NCI-H82 (cell line): ENCODE data around the gene SRGN.
"Not testable (repeated sequence)": the region's sequence is repeated elsewhere in the genome, so short reads cannot be mapped to it uniquely, and the experiment has no call there.

Source experiments
- DNase-seq: peaks from one replicate; lab custom pipeline; 2025; lab: John Stamatoyannopoulos, UW

The SRGN gene

GRCh38 chr10:69141304-69141703, 53.4 kb downstream of the SRGN start:
- DNase-seq: no peak

- not testable (repeated sequence) for DNase-seq
Measured at GRCh38 chr10:69142074-69142473, 54.2 kb downstream of the SRGN start.

GRCh38 chr10:69142983-69143382, 55.1 kb downstream of the SRGN start:
- no peak for DNase-seq

GRCh38 chr10:69145329-69145728, 57.4 kb downstream of the SRGN start:
- DNase-seq: no peak

GRCh38 chr10:69145864-69146263, 58.0 kb downstream of the SRGN start:
- DNase-seq: no peak

- DNase-seq: no peak
Measured at GRCh38 chr10:69146759-69147158, 58.9 kb downstream of the SRGN start.

- no peak for DNase-seq
Measured at GRCh38 chr10:69151984-69152383, 64.1 kb downstream of the SRGN start.

- DNase-seq: no peak
Measured at GRCh38 chr10:69153227-69153626, 65.3 kb downstream of the SRGN start.
